HG03558 (cell line): ENCODE data around the gene SLC25A26.

Experiments
- ATAC-seq: cut with Tn5 transposase; IDR thresholded peaks from one replicate; pipeline ENCODE4 v1.9.1; 2021; ENCODE audit warnings: moderate number of reproducible peaks; ENCODE audit not compliant: unreplicated experiment; ENCODE audit errors: extremely low read depth

Gene SLC25A26

DNA sequence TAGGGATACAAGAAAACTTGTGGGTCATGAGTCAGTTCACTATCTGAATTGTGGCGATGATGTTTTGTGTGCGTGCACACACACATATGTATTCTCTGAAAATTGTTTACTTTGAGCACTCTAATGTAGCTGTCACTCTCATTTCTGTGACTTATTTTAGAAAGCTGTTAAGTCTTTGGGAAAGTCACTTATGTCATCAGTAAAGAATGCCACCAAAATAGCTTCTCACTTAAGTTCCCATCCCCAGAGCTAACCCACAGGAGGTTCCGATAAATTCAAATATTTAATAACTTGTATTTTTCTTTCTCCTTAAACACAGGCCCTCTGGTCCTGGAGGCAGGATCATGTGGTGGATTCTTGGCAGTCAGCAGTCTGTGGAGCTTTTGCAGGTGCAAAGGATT, 141.7 kb downstream of the SLC25A26 start:
- ATAC-seq = no peak

DNA sequence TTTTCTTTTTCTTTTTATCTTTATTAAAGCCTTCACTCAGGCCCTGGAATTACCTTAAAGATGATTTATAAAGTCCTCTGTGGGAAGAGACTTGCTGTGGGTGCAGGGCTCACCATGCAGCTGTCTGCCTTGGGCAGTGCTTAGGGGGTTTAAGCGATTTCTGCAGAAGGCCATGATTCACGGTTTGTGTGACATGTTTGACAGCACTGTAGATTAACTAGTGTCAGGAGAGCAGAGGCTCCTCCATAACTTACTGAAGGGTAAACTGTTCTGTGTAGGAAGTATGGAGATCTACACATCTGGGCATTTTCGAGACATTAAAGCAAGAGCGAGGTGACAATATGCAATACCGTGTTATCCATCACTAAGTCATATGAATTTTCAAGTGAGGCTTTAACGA, 142.3 kb downstream of the SLC25A26 start:
- ATAC-seq = no peak

DNA sequence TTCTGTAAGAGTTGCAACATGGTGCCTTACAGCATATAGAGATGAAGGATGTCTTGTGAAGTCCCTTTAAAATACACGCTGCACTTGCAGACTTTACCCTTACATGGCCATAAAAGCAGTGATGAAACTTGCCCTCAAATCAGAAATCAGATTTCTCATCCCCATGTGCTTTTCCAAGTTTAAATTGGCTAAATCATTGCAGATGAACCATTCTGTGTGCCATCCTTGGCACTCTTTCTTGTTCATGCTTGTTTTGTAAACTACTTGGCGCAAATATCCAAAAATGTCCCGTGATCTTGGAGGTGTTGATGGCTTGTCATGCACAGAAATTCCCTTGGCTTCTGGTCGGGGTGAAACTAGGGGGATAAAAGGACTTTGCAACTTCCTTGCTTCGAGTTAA, 144.3 kb downstream of the SLC25A26 start:
- ATAC-seq = no peak

DNA sequence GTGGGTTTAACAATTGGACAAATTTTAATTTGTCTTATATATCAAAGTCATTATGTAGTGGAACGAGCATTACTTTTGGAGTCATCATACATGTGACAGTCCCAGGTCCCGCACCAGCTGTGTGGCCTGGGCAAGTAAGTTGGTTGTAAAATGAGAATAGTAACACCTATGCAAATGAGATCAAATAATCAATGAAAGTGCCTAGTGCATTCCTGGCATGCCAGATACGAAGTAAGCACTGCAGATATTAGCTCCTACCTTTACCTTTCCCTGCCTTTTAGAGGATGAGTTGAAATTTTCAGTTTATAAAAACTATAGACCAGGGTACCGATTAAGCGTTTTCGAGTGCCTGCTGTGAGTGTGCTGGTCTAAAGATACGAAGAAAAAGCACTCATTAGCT, 145.9 kb downstream of the SLC25A26 start:
- no peak for ATAC-seq

DNA sequence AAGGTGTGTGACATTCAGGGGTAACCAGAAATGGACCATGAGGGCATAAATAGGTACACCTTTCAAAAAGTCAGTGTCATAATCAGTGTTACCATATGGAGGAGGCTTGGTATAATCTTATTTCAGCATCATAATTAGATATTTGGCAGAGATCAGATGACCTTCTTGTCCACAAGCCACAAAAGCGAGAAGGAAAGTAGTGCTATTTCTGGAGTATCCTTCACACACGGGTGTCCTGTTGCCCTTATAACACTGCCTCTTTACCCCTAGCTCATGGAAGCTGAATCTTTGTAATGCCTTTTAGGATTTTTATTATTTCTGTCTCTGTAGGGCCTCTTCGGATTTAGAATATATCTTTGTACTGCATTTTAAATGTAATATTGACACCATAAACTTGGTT, 147.2 kb downstream of the SLC25A26 start:
- ATAC-seq = no peak

DNA sequence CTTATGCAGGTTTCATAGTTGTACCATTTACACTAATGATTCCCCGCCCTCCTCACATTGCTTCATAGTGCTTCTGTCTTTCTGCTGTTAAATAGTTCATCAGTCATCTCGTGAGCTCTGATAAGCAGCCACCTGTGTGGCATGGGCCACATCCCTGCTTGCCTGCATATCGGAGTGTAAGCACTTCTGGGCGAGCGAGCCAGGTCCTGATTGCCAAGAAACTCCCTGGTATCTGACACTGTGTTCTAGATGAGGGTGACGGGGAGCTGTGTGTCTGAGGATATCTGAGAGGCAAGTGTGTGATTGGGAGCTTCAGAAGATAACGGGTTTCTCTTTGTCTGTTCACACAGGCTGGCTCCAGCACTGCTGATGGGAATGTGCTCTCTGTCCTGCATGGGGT, 149.4 kb downstream of the SLC25A26 start:
- no peak for ATAC-seq

DNA sequence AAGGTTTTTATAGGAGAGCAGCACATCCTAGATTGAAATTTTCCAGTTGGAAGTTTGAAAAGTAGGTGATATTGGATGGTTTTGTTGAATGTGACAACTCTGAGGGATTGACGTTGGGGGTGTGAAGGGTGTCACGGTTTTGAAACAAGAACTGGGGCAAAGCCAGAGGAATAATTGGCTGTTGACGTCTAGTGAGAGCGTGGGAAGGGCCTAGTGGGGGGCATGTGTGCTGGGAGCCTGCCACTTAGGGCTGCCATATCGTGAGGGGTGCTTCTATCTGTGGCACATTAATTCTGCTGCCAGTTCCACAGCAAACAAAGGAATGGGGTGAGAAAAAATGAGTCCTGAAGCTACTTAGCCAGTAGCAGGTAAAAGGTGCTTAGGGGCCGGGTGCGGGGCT, 150.6 kb downstream of the SLC25A26 start:
- no peak for ATAC-seq

DNA sequence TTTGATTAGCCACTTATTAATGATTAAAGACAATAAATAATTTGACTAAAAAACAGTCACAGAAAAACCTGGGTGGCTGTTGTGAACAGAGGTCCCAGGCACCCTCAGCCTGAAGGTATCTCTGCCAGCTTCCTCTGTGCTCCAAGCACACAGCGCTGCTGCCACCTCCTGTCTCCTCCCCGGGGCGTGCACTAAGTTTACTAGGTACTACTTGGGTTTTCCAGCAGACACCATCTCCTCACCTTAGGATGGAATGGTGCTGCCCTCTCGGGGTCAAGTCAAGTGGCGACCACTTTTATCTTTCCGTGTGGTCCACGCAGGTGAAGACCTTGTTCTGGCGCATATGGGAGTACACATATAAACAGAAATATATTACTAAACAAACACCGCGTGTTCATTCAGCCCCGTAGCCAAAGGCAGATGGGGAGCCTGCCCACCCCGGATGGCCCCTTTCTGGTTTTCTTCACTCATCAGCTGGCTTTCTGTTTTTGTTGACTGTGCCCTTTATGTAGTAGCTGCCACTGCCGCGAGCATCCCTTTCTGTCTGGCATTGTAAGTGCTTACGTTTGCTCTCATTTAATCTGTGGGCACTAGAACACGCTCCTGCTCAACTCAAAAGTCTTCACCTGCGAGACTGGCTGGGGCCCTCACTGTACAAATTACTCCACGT, 152.0 kb downstream of the SLC25A26 start:
- no peak for ATAC-seq

DNA sequence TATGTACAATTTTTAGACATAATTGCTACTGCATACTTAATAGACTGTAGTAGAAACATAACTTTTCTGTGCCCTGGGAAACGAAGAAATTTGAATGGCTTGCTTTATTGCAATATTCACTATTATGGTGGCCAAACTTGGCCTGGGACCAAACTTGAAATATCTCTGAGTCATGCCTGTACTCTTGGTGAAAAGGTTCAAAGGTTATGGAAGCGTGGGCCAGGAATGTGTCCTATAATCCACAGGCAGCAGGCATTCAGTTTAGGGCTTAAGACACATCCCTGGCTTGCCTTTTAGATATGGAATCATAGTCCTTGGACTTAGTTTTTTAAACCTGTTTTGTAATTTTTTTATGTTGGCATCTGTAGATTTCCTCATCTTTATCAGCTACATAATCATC, 155.8 kb downstream of the SLC25A26 start:
- no peak for ATAC-seq

DNA sequence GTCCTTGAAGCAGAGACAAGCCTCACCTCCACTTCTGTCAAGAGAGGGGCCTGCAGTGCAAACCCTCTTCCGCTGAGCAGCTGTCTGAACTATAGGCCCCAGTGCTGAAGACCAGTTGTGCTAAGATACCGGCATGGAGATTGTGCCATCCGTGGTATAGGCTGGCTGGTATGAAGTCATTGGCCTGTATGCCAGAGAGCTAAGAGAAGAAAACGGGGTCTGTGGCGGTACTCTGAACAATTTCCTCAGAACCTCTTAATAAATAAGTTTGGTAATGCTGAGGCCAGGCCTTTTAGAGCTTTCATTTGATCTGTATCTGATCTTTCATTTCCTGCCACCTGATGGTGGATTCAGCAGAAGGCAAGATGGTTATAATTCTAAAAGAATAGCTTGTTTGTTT, 157.0 kb downstream of the SLC25A26 start:
- ATAC-seq = no peak

DNA sequence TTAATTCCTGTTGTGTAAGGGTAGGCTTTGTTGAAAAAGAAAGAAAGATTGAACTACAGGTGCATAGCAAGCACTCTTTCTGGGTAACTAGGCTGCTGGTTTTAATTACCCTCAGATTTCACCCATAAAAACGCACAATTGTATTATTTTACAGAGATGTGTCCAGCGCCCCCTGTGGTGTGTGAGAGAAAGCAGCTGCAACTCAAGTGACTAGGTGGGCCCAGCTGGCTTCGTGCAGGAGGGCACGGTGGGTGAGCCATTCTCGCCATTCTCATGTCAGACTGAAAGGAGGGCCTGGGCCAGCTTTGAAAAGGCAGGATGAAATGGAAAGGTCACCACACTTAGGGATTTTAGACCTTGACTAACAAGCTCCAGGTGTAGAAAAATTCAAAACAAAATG, 157.5 kb downstream of the SLC25A26 start:
- no peak for ATAC-seq

DNA sequence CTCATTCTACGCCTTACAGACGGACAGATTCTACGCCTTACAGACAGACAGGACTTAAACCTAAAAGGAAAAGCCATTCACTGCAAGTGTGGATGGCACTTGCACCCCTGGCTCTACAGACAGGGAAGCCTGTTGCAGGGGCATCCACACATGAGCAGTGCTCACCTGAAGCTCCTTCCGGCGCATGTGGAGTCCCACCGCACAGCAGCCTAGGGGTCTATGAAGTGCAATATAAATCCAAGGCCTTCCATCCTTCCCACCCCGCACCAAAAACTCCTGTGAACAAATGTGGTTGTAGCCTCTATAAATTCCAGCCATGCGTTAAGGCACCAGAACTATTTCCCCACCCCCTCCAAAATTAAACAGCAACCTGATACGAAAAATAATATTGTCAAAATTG, 158.8 kb downstream of the SLC25A26 start:
- no peak for ATAC-seq

DNA sequence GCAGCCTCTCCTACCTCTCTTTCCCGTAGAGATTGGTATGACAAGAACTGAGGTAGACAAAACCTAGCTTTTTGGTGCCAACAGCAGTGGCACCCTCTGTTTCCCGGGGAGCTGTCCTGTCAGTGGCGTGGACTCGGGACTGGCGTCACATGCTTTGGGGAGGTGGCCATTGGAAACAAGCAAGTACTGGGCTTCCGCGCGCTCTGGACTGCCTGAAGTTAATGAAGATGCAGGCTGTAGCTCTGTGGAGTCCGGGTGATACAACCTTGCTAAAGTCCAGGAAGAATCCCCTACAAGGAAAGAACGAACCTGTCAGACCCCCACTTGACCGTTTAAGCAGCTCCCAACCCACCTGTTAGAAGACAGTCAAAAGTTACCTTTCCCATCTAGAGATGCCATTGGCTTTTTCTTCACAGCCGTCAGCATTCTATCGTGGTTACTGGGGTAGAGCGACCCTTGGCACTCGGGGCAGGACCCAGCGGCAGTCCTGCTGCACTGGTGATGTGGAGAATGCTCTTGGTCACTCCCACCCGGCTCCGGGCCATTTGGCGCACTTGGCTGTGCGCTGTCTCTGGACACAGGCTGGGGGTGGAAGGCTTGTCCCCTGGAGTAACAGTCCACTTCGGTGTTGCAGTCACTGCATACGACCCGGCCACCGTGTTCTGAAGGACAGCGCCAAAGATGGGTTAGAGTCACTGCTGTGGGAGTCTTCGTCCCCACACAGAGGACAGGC, 159.6 kb downstream of the SLC25A26 start:
- no peak for ATAC-seq

DNA sequence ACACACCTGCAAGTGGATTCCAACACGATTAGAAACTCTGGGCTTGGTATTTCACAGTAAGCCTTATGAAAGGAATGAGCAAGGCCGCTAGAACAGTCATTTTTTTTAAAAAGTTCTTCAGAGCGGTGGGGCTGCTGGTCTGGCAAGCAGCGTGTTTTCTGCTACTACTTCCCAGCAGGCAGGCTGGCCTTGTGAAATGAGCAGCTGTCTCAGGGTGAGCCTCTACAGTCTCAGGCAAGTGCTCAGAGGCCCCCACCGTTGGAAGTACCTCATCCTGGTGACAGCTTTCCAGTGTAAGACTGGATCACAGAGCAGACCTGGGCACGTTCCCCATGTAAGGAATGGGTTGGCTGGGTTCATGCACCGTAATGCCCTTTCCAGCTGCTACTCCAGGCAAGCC, 160.8 kb downstream of the SLC25A26 start:
- ATAC-seq = no peak

DNA sequence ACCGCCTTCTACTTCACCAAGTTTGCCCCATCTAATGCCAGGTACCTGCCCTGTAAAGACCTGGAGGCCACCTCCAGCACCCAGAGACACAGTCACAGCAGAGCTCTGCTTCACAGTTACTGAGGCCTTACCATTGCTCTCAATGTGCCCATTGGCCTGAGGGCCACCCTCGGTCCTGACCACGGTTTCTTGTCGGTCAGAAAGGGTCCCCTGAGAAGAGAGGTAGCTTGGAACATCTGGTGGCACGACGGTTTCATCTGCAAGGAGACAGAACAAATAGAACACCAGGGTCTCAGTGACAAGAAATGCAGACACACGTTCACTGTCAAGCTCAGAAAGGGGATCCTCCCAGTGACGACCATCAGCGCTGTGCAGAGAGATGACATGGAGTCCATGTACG, 161.3 kb downstream of the SLC25A26 start:
- no peak for ATAC-seq

DNA sequence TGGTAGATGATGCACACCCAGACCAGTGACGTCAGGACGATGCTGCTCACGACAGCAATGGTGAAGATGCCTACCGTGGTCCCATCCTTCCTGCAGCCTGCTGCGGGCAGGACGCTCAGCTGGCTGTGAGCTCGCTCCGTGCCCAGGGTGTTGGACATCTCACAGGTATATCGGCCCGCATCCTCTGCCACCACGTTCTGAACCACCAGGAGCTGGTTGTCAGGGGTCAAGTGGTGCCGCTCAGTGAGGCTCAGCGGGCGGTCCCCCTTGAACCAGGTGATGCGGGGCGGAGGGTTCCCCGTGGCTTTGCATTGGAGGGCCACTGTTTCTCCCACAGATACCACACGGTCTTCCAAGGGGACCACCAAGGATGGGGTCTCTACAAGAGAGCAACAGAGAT, 162.2 kb downstream of the SLC25A26 start:
- no peak for ATAC-seq

DNA sequence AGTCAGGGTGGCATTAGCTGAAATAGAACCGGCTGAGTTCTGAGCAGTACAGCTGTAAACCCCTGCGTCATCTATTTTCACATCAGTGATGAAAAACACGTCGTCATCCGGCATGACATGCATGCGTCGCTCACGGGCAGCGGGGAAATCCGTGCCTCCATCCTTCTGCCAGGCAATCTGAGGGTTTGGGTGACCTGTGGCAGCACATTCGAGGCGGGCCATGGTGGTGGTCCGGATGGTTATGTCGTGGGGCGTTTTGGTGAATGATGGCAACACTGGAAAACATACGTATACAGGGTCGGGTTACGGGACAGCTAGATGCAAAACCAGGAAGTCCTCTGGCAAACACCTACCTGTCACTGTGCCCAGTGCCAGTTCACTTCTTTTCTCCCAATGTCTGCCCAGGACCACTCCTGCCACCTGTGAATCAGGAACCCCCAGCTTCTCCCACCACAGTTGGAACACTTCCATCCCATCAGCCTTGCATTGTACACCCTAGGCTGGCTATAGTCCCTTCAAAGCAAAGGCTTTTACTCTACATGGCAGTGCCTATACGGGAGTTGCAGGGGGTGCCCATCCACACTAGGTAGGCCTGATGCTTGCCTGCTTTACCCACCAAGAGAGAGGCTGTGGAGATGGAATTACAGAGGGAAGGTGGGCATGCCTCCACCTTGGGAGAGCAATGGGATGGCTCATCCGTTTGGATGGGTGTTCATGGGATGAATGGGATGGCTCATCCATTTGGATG, 163.4 kb downstream of the SLC25A26 start:
- no peak for ATAC-seq

DNA sequence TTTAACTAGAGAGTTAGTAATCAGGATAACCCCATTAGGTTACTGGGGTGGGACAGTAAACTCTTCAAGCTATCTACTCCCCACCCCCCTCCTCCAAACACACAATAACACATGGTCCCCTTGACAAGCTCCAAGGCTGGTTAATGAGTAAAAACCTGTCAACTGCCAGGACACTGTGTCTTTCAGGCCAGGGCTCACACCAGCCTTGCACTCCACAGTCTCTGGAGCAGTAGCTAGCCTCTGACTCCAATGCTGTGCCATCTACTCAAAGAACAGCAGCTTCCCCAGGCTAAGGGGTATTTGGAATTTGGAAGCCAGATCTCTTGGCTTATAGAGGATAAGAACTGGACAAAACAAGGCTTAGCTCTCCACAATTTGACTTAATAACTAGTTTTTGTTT, 164.3 kb downstream of the SLC25A26 start:
- ATAC-seq = no peak

DNA sequence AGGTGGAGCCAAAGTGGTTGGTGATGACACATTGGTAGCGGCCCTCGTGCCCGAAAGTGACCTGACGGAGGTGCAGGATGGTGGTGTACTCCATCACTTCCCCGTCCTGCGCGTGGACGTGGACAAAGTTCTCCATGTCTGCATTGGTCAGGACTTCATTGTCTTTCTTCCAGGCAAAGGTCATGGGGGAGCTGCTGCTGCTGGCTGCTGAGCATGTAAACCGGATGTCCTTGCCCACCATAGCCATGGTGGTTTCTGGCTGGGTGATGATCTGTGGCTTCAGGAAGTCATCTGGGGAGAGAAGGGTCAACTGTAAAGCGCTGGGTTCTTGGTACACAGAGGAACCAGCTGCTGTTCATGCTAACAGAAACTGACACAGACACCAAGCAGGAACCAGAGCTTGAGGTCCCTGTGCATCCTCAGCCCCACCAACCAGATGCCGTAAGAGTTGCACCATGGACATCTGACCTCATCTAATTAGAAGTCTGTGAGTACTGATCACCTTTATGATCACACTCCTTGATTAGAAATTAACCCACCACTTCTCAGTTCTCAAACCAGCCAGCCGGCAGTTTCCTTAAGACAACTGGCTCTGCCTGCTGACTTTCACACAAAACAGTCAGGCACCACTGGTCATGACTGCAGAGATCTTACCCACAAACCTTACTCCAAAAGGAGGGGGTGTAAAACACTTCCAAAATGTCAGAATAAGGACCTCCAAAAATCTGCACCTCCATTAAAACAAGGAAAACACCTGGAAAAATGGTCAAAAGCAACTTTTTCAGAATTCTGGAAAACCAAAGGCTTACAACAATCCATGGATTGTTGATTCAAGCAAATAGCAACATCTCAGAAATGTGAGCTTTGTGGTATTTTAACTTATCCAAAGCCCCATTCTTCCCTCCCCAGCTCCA, 165.5 kb downstream of the SLC25A26 start:
- ATAC-seq = peak; percentile 82

DNA sequence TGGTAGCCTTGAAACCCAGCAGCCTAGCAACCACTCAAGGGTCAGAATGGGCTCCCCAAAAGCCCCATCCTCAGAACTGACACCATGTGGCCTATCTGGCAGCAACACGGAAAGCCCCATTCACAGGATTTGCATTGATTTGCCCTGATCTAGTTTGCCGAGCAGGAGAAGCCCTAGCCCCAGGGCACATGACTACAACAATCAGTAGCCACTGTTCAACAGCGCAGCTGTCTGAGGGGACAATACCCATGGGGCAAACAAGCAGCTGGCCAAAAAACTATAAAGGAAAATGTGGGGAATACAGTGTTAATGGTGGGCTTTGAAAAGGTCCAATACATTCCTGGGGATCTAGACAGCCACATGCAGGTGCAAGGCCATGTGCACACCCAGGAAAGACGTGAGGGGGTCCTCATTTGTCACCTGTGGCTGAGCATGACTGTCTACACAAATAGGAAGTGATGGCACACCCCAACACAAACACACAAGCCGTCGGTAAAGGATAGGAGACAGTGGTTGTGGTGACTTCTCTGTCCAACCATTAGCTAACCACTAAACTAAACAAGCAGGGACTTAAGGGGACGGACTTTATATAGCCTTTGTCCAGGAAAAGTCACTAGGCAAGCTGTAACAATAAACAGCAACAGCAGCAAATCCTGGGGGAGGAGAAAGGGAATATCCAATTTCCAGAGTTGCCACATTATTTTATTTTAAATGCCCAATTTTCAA, 166.3 kb downstream of the SLC25A26 start:
- ATAC-seq = peak; percentile 24
